CD4-positive, CD25-positive, alpha-beta regulatory T cell (primary cell): ENCODE data around the gene ITCH. TPM values are rescaled to one million over a fixed set of nuclear protein-coding genes. Genes with fewer than 3 reads are reported as not detected.
"Not testable (repeated sequence)": the region's sequence is repeated elsewhere in the genome, so short reads cannot be mapped to it uniquely, and the experiment has no call there.

ENCODE experiments used
- ATAC-seq, 2 donors: fragments of 150-1000 bp; cut with Tn5 transposase; one replicate each; pipeline ENCODE4 v1.10.0; 2021; ENCODE audit warnings: low read depth in 2 of 2, moderate number of reproducible peaks in 2 of 2, moderate library complexity in 1 of 2
- DNase-seq, 3 donors: peaks; one replicate each; pipeline versions ENCODE4 v3.0.0 to v3.0.0-alpha.2; 2012 to 2022; ENCODE audit warnings: mixed read lengths in 1 of 3
- H3K27ac ChIP-seq: one replicate; pipeline ENCODE4 v1.7.0; 2013; ENCODE audit warnings: mild to moderate bottlenecking, low read length; ENCODE audit not compliant: insufficient read depth, poor library complexity, severe bottlenecking
- H3K27me3 ChIP-seq: one replicate; pipeline ENCODE4 v1.7.0; 2013; ENCODE audit warnings: low read length; ENCODE audit not compliant: control insufficient read depth, insufficient read depth
- H3K36me3 ChIP-seq: one replicate; pipeline ENCODE4 v1.7.0; 2013; ENCODE audit warnings: mild to moderate bottlenecking, low read length, moderate library complexity; ENCODE audit not compliant: control insufficient read depth, insufficient read depth
- H3K4me1 ChIP-seq: 2 replicates; pipeline ENCODE4 v1.7.0; 2013; ENCODE audit warnings: mild to moderate bottlenecking, low read length; ENCODE audit not compliant: insufficient read depth, control insufficient read depth, poor library complexity, severe bottlenecking
- H3K4me3 ChIP-seq: one replicate; pipeline ENCODE4 v1.7.0; 2013; ENCODE audit warnings: low read depth, mild to moderate bottlenecking, low read length, moderate library complexity
- H3K9me3 ChIP-seq, 2 experiments: 1 replicate in 1 of 2; 2 replicates in 1 of 2; pipeline ENCODE4 v1.7.0; 2013; ENCODE audit warnings: low read length in 2 of 2, mild to moderate bottlenecking in 1 of 2, moderate library complexity in 1 of 2; ENCODE audit not compliant: control insufficient read depth in 2 of 2
- H3K27ac Mint-ChIP-seq, 3 donors: one replicate each; pipeline ENCODE4 v1.8.0; 2020 to 2022; ENCODE audit warnings: mild to moderate bottlenecking in 3 of 3, mixed read lengths in 3 of 3, moderate library complexity in 2 of 3
- H3K27me3 Mint-ChIP-seq: one replicate; pipeline ENCODE4 v1.8.0; 2022; ENCODE audit warnings: mild to moderate bottlenecking, mixed read lengths
- H3K36me3 Mint-ChIP-seq: one replicate; pipeline ENCODE4 v1.8.0; 2020; ENCODE audit warnings: mixed read lengths
- H3K4me1 Mint-ChIP-seq, 4 donors: one replicate each; pipeline ENCODE4 v1.8.0; 2020 to 2022; ENCODE audit warnings: mixed read lengths in 4 of 4, mild to moderate bottlenecking in 1 of 4
- H3K4me3 Mint-ChIP-seq, 4 donors: one replicate each; pipeline ENCODE4 v1.8.0; 2020 to 2022; ENCODE audit warnings: mild to moderate bottlenecking in 4 of 4, mixed read lengths in 4 of 4, moderate library complexity in 3 of 4
- H3K9me3 Mint-ChIP-seq, 7 donors: one replicate each; pipeline ENCODE4 v1.8.0; 2020 to 2022; ENCODE audit warnings: mixed read lengths in 7 of 7, mild to moderate bottlenecking in 3 of 7, moderate library complexity in 2 of 7
- polyA plus RNA-seq, 4 donors: library from polyadenylated mRNA; unstranded; fragments of 300-500 nt; fragmentation: Illumina TruSeq; gene quantifications; one replicate each; pipeline ENCODE4 v1.2.3, GENCODE V29; 2021
- total RNA-seq: library from RNA; stranded (reverse); gene quantifications from one replicate; pipeline ENCODE4 v1.2.3, GENCODE V29; 2022

ITCH gene
- total and polyA plus RNA-seq, 5 donors from 2014 or later = 12.4 to 58.1 (median 15.1) TPM

DNA sequence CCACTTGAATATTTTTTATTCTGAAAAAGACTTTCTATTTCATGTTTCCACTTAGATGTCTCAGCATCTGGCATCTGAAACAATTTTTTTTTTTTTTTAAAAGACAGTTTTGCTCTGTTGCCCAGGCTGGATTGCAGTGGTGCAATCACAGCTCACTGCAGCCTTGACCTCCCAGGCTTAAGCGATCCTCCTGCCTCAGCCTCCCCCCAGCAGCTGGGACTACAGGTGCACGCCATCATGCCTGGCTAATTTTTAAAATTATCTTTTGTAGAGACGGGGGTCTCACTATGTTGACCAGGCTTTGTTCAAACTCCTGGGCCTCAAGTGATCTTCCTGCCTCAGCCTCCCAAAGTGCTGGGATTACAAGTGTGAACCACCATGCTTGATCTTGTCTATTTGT, 42.9 kb downstream of the ITCH start:
- Histone ChIP-seq H3K27ac (peak overlapping the region; percentile 61), H3K4me1 (peaks cover 20% of the 10 kb centered on the region), H3K36me3 (peaks cover 35% of the 10 kb centered on the region)
- not testable (repeated sequence) for H3K27me3 Mint-ChIP-seq, H3K4me3 ChIP-seq, H3K27me3 ChIP-seq, H3K9me3 Mint-ChIP-seq, DNase-seq, ATAC-seq, H3K4me3 Mint-ChIP-seq, H3K9me3 ChIP-seq
- peaks cover 37 to 60% (median 47%) of the 10 kb centered on the region in 4 donors for H3K4me1 Mint-ChIP-seq
- H3K36me3 Mint-ChIP-seq = peaks cover 18% of the 10 kb centered on the region
- H3K27ac Mint-ChIP-seq = peak overlapping the region in 1 of 3 donors; percentile 48

DNA sequence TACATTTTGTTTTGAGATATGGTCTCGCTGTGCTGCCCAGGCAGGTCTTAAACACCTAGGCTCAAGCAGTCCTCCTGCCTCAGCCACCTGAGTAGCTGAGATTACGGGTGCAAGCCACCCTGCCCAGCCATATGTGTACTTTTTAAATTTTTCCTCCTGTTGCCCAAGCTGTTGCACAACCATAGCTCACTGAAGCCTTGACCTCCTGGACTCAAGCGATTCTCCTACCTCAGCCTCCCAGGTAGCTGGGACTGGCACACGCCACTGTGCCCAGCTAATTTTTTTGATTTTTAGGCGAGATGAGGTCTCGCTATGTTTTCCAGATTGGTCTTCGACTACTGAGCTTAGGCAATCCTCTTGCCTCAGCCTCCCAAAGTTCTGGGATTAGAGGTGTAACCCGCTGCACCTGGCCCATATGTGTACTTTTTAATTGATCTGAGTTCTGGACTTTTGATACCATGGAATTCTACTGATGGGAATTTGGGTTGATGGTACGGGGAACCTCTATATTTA, 44.9 kb downstream of the ITCH start:
- H3K9me3 Mint-ChIP-seq = no peaks in the 10 kb centered on the region
- no peaks in the 10 kb centered on the region for H3K9me3 ChIP-seq
- peaks cover 21 to 40% (median 33%) of the 10 kb centered on the region in 4 donors for H3K4me1 Mint-ChIP-seq
- peaks cover 33% of the 10 kb centered on the region for H3K36me3 ChIP-seq
- no peaks in the 10 kb centered on the region for H3K27me3 Mint-ChIP-seq
- no peak overlapping the region for H3K4me3 Mint-ChIP-seq
- ATAC-seq (no peak), DNase-seq (no peak)
- no peak overlapping the region for H3K27ac ChIP-seq
- H3K27me3 ChIP-seq = no peaks in the 10 kb centered on the region
- H3K4me3 ChIP-seq = no peak overlapping the region
- peaks cover 12% of the 10 kb centered on the region for H3K36me3 Mint-ChIP-seq
- H3K27ac Mint-ChIP-seq = no peak overlapping the region
- H3K4me1 ChIP-seq = peaks cover 20% of the 10 kb centered on the region

DNA sequence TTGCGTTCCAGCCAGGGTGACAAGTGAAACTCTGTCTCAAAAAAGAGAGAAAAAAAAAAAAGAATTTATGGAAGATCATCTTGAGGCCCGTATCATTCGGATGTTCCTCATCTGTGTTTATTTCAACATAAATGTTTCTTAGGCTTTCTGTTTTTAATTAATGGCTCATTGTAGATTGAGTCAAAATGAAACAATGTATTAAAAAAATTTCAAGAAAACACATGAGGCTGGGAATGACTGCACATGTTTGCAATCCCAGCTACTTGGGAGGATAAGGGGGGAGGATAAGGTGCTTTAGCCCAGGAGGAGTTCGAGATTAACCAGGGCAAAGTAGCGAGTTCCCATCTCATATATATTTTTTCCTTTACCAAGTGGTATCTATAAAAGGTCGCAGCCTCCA, 47.3 kb downstream of the ITCH start:
- Mint-ChIP-seq H3K9me3 (no peaks in the 10 kb centered on the region), H3K4me1 (peaks cover 17 to 27% (median 22%) of the 10 kb centered on the region in 4 donors), H3K36me3 (peaks cover 20% of the 10 kb centered on the region), H3K27me3 (no peaks in the 10 kb centered on the region), H3K4me3 (no peak overlapping the region), H3K27ac (no peak overlapping the region)
- DNase-seq = no peak
- no peaks in the 10 kb centered on the region for H3K27me3 ChIP-seq
- H3K27ac ChIP-seq = no peak overlapping the region
- no peaks in the 10 kb centered on the region for H3K9me3 ChIP-seq
- ATAC-seq = no peak
- peaks cover 52% of the 10 kb centered on the region for H3K36me3 ChIP-seq
- peaks cover 10% of the 10 kb centered on the region for H3K4me1 ChIP-seq
- no peak overlapping the region for H3K4me3 ChIP-seq

DNA sequence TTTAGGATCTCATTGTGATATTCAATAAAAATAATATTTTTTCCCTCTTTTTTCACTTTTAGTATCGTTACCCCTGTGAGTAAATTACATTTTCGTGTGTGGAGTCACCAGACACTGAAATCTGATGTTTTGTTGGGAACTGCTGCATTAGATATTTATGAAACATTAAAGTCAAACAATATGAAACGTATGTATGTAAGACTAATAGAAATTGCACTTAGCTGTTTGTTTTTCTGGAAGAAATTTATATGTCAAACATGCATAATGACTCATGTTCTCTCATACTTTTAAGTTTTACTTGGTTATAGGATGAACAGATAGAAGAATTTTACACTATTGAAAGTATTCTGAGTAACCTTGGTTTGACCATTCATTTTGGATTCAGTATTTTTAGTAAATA, 49.4 kb downstream of the ITCH start:
- ATAC-seq (no peak), DNase-seq (no peak)
- Mint-ChIP-seq H3K27me3 (no peaks in the 10 kb centered on the region), H3K9me3 (no peaks in the 10 kb centered on the region), H3K27ac (no peak overlapping the region), H3K36me3 (peaks cover 28% of the 10 kb centered on the region), H3K4me3 (no peak overlapping the region), H3K4me1 (peaks cover 13 to 25% (median 19%) of the 10 kb centered on the region in 4 donors)
- H3K27me3 ChIP-seq = no peaks in the 10 kb centered on the region
- no peaks in the 10 kb centered on the region for H3K9me3 ChIP-seq
- H3K4me3 ChIP-seq = no peak overlapping the region
- no peak overlapping the region for H3K27ac ChIP-seq
- peaks cover 54% of the 10 kb centered on the region for H3K36me3 ChIP-seq
- no peaks in the 10 kb centered on the region for H3K4me1 ChIP-seq

DNA sequence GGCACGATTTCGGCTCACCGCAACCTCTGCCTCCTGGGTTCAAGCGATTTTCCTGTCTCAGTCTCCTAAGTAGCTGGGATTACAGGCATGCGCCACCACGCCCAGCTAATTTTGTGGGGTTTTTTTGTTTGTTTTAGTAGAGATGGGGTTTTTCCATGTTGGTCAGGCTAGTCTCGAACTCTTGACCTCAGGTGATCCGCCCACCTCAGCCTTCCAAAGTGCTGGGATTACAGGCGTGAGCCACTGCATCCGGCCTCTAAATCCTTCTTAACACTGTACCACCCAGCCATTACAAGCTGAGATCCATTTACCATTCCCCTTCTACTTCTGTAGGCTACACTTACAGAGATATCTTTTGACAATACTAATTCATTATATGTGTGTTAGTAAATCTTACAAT, 51.5 kb downstream of the ITCH start:
- H3K4me1 Mint-ChIP-seq = peaks cover 5 to 25% (median 12%) of the 10 kb centered on the region in 4 donors
- not testable (repeated sequence) for H3K4me3 Mint-ChIP-seq, H3K9me3 ChIP-seq, H3K9me3 Mint-ChIP-seq, DNase-seq, ATAC-seq, H3K27ac ChIP-seq, H3K4me3 ChIP-seq, H3K27me3 ChIP-seq, H3K27me3 Mint-ChIP-seq, H3K4me1 ChIP-seq
- H3K36me3 ChIP-seq = peaks cover 59% of the 10 kb centered on the region
- H3K36me3 Mint-ChIP-seq = peaks cover 27% of the 10 kb centered on the region
- H3K27ac Mint-ChIP-seq = peak overlapping the region in 2 of 3 donors; percentile 70 to 86

DNA sequence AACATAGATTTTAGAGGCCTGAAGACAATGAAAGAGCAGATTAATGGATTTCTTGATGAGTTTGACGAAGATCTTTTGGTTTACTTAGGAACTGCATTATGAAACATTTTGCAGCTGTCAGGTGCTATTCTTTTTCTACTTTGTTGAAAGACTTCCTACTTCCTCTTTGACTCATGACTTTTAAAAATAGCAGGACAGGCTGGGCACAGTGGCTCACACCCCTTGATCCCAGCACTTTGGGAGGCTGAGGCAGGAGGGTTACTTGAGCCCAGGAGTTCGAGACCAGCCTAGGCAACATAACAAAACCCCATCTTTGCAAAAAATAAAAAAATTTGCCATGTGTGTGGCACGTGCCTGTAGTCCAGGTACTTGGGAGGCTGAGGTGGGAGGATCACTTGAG, 52.0 kb downstream of the ITCH start:
- Histone ChIP-seq H3K4me3 (no peak overlapping the region), H3K9me3 (no peaks in the 10 kb centered on the region), H3K27ac (no peak overlapping the region), H3K4me1 (no peaks in the 10 kb centered on the region), H3K36me3 (peaks cover 58% of the 10 kb centered on the region), H3K27me3 (no peaks in the 10 kb centered on the region)
- peak overlapping the region in 2 of 3 donors; percentile 70 to 86 for H3K27ac Mint-ChIP-seq
- H3K36me3 Mint-ChIP-seq = peaks cover 28% of the 10 kb centered on the region
- ATAC-seq = no peak
- no peak overlapping the region for H3K4me3 Mint-ChIP-seq
- DNase-seq = no peak
- H3K9me3 Mint-ChIP-seq = no peaks in the 10 kb centered on the region
- H3K4me1 Mint-ChIP-seq = peaks cover 5 to 25% (median 13%) of the 10 kb centered on the region in 4 donors
- H3K27me3 Mint-ChIP-seq = no peaks in the 10 kb centered on the region

DNA sequence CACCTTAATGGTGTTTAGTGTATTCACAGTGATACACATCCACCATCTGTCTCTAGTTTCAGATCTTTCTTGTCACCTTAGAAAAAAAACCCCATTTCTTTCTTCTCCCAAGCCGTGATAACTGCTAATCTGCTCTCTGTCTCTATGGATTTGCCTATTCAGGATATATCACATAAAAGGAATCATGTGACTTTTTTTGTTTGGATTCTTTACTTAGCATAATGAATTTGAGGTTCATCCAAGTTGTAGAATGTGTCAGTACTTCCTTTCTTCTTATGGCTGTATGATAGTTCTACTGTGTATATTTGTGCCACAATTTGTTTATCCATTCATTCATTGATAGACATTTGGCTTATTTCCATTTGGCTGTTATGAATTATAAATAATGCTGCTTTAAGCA, 57.1 kb downstream of the ITCH start:
- no peaks in the 10 kb centered on the region for H3K9me3 ChIP-seq
- Mint-ChIP-seq H3K4me3 (no peak overlapping the region), H3K4me1 (peaks cover 10 to 19% (median 14%) of the 10 kb centered on the region in 4 donors), H3K27me3 (no peaks in the 10 kb centered on the region), H3K9me3 (no peaks in the 10 kb centered on the region), H3K36me3 (peaks cover 51% of the 10 kb centered on the region), H3K27ac (peak overlapping the region in 1 of 3 donors; percentile 52)
- no peak overlapping the region for H3K27ac ChIP-seq
- H3K4me3 ChIP-seq = no peak overlapping the region
- peaks cover 44% of the 10 kb centered on the region for H3K36me3 ChIP-seq
- no peaks in the 10 kb centered on the region for H3K4me1 ChIP-seq
- H3K27me3 ChIP-seq = no peaks in the 10 kb centered on the region
- DNase-seq (no peak), ATAC-seq (no peak)

DNA sequence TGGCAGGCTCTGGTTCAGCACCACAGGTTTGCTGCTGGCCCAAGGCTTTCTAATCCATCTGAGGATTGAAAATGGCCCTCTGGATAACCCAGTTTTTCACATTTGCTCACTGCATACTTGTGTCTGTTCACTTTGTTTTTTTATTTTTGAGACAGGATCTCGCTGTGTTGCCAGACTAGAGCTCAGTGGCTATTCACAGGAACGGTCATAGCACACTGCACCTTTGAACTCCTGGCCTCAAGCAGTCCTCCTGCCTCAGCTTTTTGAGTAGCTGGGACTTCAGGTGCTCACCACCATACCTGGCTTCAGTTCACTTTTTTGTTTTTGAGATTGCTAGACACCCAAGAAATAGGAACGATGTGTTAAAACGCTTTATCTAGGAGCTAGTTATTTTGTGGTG, 57.9 kb downstream of the ITCH start:
- Mint-ChIP-seq H3K4me3 (no peak overlapping the region), H3K4me1 (peaks cover 9 to 13% (median 11%) of the 10 kb centered on the region in 4 donors), H3K27me3 (no peaks in the 10 kb centered on the region), H3K27ac (peak overlapping the region in 1 of 3 donors; percentile 72), H3K36me3 (peaks cover 54% of the 10 kb centered on the region), H3K9me3 (no peaks in the 10 kb centered on the region)
- no peak for ATAC-seq
- Histone ChIP-seq H3K9me3 (no peaks in the 10 kb centered on the region), H3K36me3 (peaks cover 52% of the 10 kb centered on the region), H3K27ac (no peak overlapping the region), H3K27me3 (no peaks in the 10 kb centered on the region), H3K4me1 (no peaks in the 10 kb centered on the region), H3K4me3 (no peak overlapping the region)
- no peak for DNase-seq
